ENCODE data around the gene LRP5.

DNA sequence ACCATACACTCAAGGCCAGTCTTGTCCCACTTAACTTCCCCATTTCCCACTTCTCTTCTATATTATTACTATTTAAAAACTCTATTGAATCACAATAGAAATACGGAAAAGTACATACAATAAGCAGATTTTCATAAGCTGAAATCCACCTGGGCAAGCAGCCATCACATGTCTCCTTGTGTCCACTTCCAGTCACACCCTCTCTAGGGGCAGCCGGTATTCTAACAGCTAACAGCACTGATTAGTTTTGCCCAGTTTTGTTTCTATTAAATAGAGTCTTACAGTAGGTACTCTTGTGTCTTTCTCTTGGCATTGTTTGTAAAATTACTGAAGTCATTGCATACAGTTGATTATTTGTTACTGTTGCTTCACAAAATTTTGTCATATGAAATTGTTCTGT lies 185.9 kb downstream of the LRP5 start:
- TF ChIP-seq, protein P1, sequence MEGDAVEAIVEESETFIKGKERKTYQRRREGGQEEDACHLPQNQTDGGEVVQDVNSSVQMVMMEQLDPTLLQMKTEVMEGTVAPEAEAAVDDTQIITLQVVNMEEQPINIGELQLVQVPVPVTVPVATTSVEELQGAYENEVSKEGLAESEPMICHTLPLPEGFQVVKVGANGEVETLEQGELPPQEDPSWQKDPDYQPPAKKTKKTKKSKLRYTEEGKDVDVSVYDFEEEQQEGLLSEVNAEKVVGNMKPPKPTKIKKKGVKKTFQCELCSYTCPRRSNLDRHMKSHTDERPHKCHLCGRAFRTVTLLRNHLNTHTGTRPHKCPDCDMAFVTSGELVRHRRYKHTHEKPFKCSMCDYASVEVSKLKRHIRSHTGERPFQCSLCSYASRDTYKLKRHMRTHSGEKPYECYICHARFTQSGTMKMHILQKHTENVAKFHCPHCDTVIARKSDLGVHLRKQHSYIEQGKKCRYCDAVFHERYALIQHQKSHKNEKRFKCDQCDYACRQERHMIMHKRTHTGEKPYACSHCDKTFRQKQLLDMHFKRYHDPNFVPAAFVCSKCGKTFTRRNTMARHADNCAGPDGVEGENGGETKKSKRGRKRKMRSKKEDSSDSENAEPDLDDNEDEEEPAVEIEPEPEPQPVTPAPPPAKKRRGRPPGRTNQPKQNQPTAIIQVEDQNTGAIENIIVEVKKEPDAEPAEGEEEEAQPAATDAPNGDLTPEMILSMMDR (IDR thresholded peaks at IDR 0.05), result no peak
- TF ChIP-seq, protein P2, sequence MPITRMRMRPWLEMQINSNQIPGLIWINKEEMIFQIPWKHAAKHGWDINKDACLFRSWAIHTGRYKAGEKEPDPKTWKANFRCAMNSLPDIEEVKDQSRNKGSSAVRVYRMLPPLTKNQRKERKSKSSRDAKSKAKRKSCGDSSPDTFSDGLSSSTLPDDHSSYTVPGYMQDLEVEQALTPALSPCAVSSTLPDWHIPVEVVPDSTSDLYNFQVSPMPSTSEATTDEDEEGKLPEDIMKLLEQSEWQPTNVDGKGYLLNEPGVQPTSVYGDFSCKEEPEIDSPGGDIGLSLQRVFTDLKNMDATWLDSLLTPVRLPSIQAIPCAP (CRISPR knock-in tag; IDR thresholded peaks at IDR 0.05), result no peak
- TF ChIP-seq TEAD1 (CRISPR knock-in tag; IDR thresholded peaks at IDR 0.05), result no peak
- TF ChIP-seq IRF2 (CRISPR knock-in tag; IDR thresholded peaks at IDR 0.05; ENCODE audit: borderline replicate concordance, low read depth), result no peak
- TF ChIP-seq, protein P3, sequence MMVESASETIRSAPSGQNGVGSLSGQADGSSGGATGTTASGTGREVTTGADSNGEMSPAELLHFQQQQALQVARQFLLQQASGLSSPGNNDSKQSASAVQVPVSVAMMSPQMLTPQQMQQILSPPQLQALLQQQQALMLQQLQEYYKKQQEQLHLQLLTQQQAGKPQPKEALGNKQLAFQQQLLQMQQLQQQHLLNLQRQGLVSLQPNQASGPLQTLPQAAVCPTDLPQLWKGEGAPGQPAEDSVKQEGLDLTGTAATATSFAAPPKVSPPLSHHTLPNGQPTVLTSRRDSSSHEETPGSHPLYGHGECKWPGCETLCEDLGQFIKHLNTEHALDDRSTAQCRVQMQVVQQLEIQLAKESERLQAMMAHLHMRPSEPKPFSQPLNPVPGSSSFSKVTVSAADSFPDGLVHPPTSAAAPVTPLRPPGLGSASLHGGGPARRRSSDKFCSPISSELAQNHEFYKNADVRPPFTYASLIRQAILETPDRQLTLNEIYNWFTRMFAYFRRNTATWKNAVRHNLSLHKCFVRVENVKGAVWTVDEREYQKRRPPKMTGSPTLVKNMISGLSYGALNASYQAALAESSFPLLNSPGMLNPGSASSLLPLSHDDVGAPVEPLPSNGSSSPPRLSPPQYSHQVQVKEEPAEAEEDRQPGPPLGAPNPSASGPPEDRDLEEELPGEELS (CRISPR knock-in tag; IDR thresholded peaks at IDR 0.05), result no peak
- no peak for TF ChIP-seq CREB1 (CRISPR knock-in tag; IDR thresholded peaks at IDR 0.05)

Measured in WTC11 (cell line).